Aorta (tissue), 5 donors: ENCODE measurements around the gene SEC22C. TPM values are rescaled to one million over a fixed set of nuclear protein-coding genes. Genes with fewer than 3 reads are reported as not detected.

Experiments used
- ATAC-seq: fragments of 200-7000 bp; cut with Tn5 transposase; one replicate; pipeline ENCODE4 v1.9.1; 2022; ENCODE audit warnings: moderate library complexity; ENCODE audit not compliant: low FRiP score
- DNase-seq, 2 donors: peaks; one replicate each; pipeline ENCODE4 v3.0.0-alpha.2; 2020
- H3K27ac ChIP-seq, 2 donors: one replicate each; pipeline ENCODE4 v1.5.1; 2013; ENCODE audit warnings: low read length in 2 of 2, mild to moderate bottlenecking in 2 of 2, moderate library complexity in 2 of 2, control low read depth in 1 of 2, inconsistent platforms in 1 of 2, low read depth in 1 of 2
- H3K27me3 ChIP-seq, 2 donors: one replicate each; pipeline ENCODE4 v1.6.1; 2013; ENCODE audit warnings: control low read depth in 1 of 2, low read length in 1 of 2, mild to moderate bottlenecking in 1 of 2, moderate library complexity in 1 of 2; ENCODE audit not compliant: insufficient read depth in 2 of 2, control insufficient read depth in 1 of 2
- H3K36me3 ChIP-seq, 2 donors: one replicate each; pipeline ENCODE4 v1.6.1; 2013; ENCODE audit warnings: control low read depth in 1 of 2, low read length in 1 of 2, mild to moderate bottlenecking in 1 of 2; ENCODE audit not compliant: insufficient read depth in 2 of 2, control insufficient read depth in 1 of 2
- H3K4me1 ChIP-seq, 2 donors: one replicate each; pipeline ENCODE4 v1.6.1; 2013; ENCODE audit warnings: low read length in 2 of 2, control low read depth in 1 of 2, mild to moderate bottlenecking in 1 of 2, moderate library complexity in 1 of 2; ENCODE audit not compliant: insufficient read depth in 2 of 2, control insufficient read depth in 1 of 2
- H3K4me3 ChIP-seq, 2 donors: one replicate each; pipeline ENCODE4 v1.5.1; 2013; ENCODE audit warnings: low read length in 2 of 2, control low read depth in 1 of 2, mild to moderate bottlenecking in 1 of 2
- H3K9me3 ChIP-seq: one replicate; pipeline ENCODE4 v1.6.1; 2013; ENCODE audit warnings: mild to moderate bottlenecking, low read length; ENCODE audit not compliant: control insufficient read depth
- WGBS, 2 donors: extraction: QIAGEN DNeasy Blood & Tissue Kit; methylation state at CpG; one replicate each; pipeline ENCODE4 v1.1.7; 2013; 5-methylcytosine and 5-hydroxymethylcytosine counted together
- intact Hi-C, 2 donors: fragments of 100-400 bp; cut with DNase I; formaldehyde crosslinking; loops; one replicate each; pipeline versions ENCODE4 v1.14.2 to v1.15.0; 2022
- polyA plus RNA-seq, 2 donors: library from polyadenylated mRNA; stranded (reverse); fragments of 200-250 nt; gene quantifications; one replicate each; pipeline ENCODE4 v1.2.3, GENCODE V29; 2013
- total RNA-seq, 2 donors: library from RNA; stranded (reverse); fragmentation: NEBNext Ultra II Directional; extraction: Animal tissue kit (Norgen Biotek cat#: 25700); gene quantifications; one replicate each; pipeline ENCODE4 v1.2.1, GENCODE V29; 2021
- donor health status: healthy with polysubstance abuse.
- donor health status: Bipolar disorder and iron deficiency.
- donor health status: DM: no; HTN: no; CAD: no.
- donor health status: DM: no; HTN: no; CAD: no.
- donor health status: DM: yes; HTN: yes; CAD: no.

Gene SEC22C
- total and polyA plus RNA-seq, 4 donors, result 43.6 to 58.6 (median 50.5) TPM

- ATAC-seq, result no peak
- no peak for DNase-seq
- no peaks in the 10 kb centered on the region for H3K4me1 ChIP-seq
- intact Hi-C loops, result no loop called here
- no peak overlapping the region for H3K4me3 ChIP-seq
- H3K27ac ChIP-seq, result no peak overlapping the region
- WGBS, 2 donors, result 90 to 91% methylated on average over 35 of the region's 35 CpGs
- no peaks in the 10 kb centered on the region for H3K27me3 ChIP-seq
- H3K36me3 ChIP-seq, result no peaks in the 10 kb centered on the region
- no peaks in the 10 kb centered on the region for H3K9me3 ChIP-seq
Measured at GRCh38 chr3:42535981-42536784, 45.6 kb downstream of the SEC22C start.

- no peaks in the 10 kb centered on the region for H3K36me3 ChIP-seq
- H3K4me1 ChIP-seq, result no peaks in the 10 kb centered on the region
Measured at GRCh38 chr3:42533161-42533897, 48.4 kb downstream of the SEC22C start.

GRCh38 chr3:42532229-42532628 is 49.5 kb downstream of the SEC22C start:
- Histone ChIP-seq H3K27ac (no peak overlapping the region), H3K4me3 (no peak overlapping the region), H3K9me3 (no peaks in the 10 kb centered on the region), H3K4me1 (no peaks in the 10 kb centered on the region), H3K36me3 (no peaks in the 10 kb centered on the region), H3K27me3 (no peaks in the 10 kb centered on the region)
- intact Hi-C loops, result no loop called here
- WGBS, 2 donors, result 97 to 98% methylated on average over 4 of the region's 4 CpGs
- ATAC-seq (no peak), DNase-seq (no peak)

More at GRCh38 chr3:42533161-42533897, 48.4 kb downstream of the SEC22C start:
- 83 to 84% methylated on average over 7 of the region's 7 CpGs for WGBS, 2 donors
- H3K27me3 ChIP-seq, result no peaks in the 10 kb centered on the region
- intact Hi-C loops, result no loop called here
- DNase-seq (no peak), ATAC-seq (no peak)
- H3K9me3 ChIP-seq, result no peaks in the 10 kb centered on the region
- no peak overlapping the region for H3K27ac ChIP-seq
- no peak overlapping the region for H3K4me3 ChIP-seq

GRCh38 chr3:42531470-42531869 is 50.3 kb downstream of the SEC22C start:
- H3K27ac ChIP-seq, result no peak overlapping the region
- no peak overlapping the region for H3K4me3 ChIP-seq
- H3K9me3 ChIP-seq, result no peaks in the 10 kb centered on the region
- H3K4me1 ChIP-seq, result no peaks in the 10 kb centered on the region
- H3K27me3 ChIP-seq, result no peaks in the 10 kb centered on the region
- intact Hi-C loops, result no loop called here
- DNase-seq (no peak), ATAC-seq (no peak)
- no peaks in the 10 kb centered on the region for H3K36me3 ChIP-seq
- 94 to 97% methylated on average over 6 of the region's 6 CpGs for WGBS, 2 donors

GRCh38 chr3:42530073-42530472 is 51.7 kb downstream of the SEC22C start:
- intact Hi-C loops, result no loop called here
- peak in 1 of 2 donors; percentile 11 for DNase-seq
- no peak for ATAC-seq
- H3K4me1 ChIP-seq, result no peaks in the 10 kb centered on the region
- no peak overlapping the region for H3K27ac ChIP-seq
- H3K36me3 ChIP-seq, result no peaks in the 10 kb centered on the region
- no peaks in the 10 kb centered on the region for H3K9me3 ChIP-seq
- H3K4me3 ChIP-seq, result no peak overlapping the region
- H3K27me3 ChIP-seq, result no peaks in the 10 kb centered on the region

GRCh38 chr3:42529468-42529867 is 52.3 kb downstream of the SEC22C start:
- no peak overlapping the region for H3K4me3 ChIP-seq
- DNase-seq, result peak in 1 of 2 donors; percentile 16
- 95 to 96% methylated on average over 2 of the region's 2 CpGs for WGBS, 2 donors
- H3K36me3 ChIP-seq, result no peaks in the 10 kb centered on the region
- no peak overlapping the region for H3K27ac ChIP-seq
- H3K27me3 ChIP-seq, result no peaks in the 10 kb centered on the region
- H3K4me1 ChIP-seq, result no peaks in the 10 kb centered on the region
- no peak for ATAC-seq
- intact Hi-C loops, result no loop called here
- H3K9me3 ChIP-seq, result no peaks in the 10 kb centered on the region

- 91 to 93% methylated on average over 11 of the region's 11 CpGs for WGBS, 2 donors
Measured at GRCh38 chr3:42527368-42527917, 54.3 kb downstream of the SEC22C start.

GRCh38 chr3:42526616-42527367 is 55.0 kb downstream of the SEC22C start:
- H3K36me3 ChIP-seq, result no peaks in the 10 kb centered on the region
- 89 to 90% methylated on average over 14 to 15 of the region's 15 CpGs for WGBS, 2 donors
- ATAC-seq (no peak), DNase-seq (no peak)
- no peak overlapping the region for H3K27ac ChIP-seq
- H3K4me3 ChIP-seq, result no peak overlapping the region
- no peaks in the 10 kb centered on the region for H3K4me1 ChIP-seq
- no peaks in the 10 kb centered on the region for H3K9me3 ChIP-seq
- intact Hi-C loops, result no loop called here
- H3K27me3 ChIP-seq, result no peaks in the 10 kb centered on the region

More at GRCh38 chr3:42527368-42527917, 54.3 kb downstream of the SEC22C start:
- DNase-seq (no peak), ATAC-seq (no peak)
- H3K9me3 ChIP-seq, result no peaks in the 10 kb centered on the region
- H3K4me1 ChIP-seq, result no peaks in the 10 kb centered on the region
- intact Hi-C loops, result no loop called here
- no peak overlapping the region for H3K4me3 ChIP-seq
- H3K36me3 ChIP-seq, result no peaks in the 10 kb centered on the region
- H3K27ac ChIP-seq, result no peak overlapping the region
- H3K27me3 ChIP-seq, result no peaks in the 10 kb centered on the region
